GM20431 (cell line): ENCODE results near the gene INSL3.

ENCODE experiments used
- in situ Hi-C: fragments of 300-500 bp; cut with MseI, MboI; formaldehyde crosslinking; loops from one replicate; pipeline ENCODE4 v1.15.0; 2020; ENCODE audit warnings: low sequenced_read_pairs; ENCODE audit not compliant: unreplicated experiment

The INSL3 gene

DNA sequence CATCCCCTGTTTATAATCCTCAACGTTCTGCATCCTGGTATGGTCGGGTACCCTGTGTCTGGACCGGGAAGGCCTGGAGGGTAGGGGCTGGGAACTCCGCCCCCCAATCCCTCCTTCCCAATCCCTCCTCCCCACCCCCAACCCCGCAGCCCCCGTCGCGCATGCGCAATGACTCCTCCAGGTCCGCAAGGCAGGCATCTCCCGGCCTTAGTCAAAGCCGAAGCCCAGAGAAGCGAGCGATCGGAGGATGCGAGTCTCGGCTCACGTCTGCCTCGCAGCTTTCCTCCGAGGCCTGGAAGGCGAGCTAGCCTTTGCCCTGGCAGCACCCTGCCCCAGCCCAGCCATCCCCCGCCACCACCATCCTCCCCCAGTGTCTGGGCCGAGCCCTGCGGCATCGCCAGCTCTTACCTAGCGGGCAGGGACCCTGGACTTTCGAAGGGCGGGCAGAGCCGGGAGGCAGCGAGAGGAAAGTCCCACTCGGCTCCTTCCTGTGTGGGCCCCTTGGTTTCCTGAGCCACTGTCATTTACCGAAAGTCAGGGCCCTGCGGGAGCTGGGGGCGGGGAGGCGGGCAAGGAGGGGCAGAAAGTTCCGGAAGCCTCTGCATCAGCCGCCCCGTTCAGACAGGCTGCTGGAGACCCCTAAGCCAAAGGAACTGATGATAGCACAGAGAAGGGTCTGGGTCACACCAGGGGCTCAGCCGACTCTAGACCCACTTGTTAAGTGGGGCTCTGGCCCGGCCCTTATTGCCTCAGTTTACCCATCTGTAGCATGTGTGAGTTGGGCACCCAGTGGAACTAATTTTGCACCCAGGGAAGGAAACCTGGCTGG, 26.4 kb upstream of the INSL3 start, which contains the start of gene JAK3:
Gene JAK3 (minus strand): TSS at position 445 of the 829 bp plus-strand sequence. CDS start 3,565 bp downstream, outside the sequence.
- in situ Hi-C loops: no loop called here

DNA sequence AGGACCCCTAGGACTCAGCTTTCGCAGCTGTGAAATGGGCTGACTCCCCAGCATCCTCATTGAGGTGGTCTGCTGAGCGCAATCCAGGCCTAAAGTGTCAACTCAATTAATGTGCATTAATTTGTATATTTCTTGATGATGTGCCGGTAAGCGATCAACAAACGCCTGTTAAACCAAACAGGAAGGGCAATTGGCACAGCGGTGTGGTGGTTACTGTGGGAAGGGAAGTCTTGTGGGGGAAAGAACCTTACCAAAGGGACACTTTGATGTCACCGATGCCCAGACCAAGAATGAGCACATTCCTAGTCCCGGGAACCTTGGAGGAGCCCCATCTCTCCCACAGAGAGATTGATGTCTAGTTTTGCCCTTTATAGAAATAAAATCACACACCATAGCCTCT, 24.8 kb upstream of the INSL3 start:
- in situ Hi-C loops: no loop called here

DNA sequence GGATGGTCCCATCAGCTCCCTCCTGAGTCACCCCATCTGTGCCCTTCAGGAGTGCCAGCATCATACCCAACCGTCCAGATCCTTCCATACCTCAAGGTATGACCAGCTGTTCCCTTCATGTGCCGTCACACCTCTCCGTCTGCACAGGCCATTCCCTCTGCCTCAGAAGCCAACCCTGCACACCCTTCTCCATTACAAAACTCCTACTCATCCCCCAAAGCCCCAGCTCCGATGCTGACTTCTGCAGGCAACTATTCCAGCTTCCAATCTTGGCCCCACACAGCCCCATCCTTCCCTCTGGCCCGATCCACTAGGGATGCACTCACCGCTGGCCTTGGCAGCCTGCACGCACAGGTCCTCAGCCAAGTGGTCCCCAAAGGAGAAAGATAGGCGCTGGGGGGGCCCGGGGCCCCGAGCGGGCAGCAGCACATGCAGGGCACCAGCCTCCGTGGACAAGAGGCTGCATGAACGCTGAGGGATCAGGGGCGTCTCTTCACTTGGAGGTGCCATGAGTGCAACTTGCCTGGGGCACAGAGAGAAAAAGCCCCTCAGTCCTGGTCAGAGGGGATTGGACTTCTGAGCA, 22.7 kb upstream of the INSL3 start:
- in situ Hi-C loops: no loop called here

DNA sequence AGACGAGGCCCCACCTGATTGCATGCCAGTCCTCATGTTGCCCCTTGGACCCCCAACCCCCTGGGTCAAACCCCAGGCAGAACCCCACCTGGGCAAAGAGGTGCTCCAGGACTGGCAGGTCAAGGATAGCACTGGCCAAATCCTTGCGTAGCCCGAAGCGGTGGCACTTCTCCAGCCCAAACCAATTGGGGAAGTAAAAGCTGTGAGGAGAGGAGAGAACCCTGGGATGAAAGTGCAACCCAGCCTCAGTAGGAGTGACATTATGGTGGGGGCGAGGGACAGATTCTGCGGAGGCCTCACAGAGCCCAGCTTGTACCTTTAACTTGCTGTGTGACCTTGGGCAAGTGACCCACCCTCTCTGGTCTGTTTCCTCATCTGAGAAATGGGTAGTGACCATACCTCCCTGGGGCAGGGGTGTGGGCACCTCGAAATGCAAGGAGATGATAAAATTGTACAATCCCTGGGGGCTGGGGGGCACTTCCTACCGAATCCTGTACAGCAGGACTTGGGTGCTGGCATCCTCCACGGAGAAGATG, 22.0 kb upstream of the INSL3 start:
- in situ Hi-C loops: no loop called here

DNA sequence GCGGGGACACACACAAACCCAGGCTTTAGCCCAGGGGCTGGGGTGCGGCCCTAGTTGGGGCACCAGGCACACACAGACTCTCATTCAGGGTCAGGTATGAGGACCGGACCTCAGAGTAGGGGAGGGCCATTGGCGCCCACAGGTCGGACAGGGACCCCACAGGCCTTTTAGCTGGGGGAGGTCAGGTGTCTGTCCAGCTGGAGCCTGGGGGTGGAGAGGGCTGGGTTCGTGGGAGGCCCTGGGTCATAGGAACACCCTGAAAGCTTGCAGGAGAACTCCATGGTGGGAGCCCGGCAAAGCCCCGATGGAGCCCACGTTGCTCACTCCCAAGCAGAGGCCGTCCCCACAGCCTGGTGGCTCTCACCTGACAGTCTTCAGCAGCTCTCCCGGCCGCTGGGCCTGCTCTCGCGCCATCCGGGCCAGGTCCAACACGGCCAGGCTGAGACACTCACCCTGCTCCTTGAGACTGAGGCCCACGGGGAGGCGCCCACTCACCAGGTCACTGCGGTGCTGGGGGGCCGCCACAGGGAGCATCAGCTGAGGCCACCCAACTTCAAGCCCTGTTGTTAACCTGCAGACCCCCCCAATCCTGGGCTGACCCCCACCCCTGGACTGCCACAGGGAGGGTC, 21.5 kb upstream of the INSL3 start:
- in situ Hi-C loops: no loop called here

DNA sequence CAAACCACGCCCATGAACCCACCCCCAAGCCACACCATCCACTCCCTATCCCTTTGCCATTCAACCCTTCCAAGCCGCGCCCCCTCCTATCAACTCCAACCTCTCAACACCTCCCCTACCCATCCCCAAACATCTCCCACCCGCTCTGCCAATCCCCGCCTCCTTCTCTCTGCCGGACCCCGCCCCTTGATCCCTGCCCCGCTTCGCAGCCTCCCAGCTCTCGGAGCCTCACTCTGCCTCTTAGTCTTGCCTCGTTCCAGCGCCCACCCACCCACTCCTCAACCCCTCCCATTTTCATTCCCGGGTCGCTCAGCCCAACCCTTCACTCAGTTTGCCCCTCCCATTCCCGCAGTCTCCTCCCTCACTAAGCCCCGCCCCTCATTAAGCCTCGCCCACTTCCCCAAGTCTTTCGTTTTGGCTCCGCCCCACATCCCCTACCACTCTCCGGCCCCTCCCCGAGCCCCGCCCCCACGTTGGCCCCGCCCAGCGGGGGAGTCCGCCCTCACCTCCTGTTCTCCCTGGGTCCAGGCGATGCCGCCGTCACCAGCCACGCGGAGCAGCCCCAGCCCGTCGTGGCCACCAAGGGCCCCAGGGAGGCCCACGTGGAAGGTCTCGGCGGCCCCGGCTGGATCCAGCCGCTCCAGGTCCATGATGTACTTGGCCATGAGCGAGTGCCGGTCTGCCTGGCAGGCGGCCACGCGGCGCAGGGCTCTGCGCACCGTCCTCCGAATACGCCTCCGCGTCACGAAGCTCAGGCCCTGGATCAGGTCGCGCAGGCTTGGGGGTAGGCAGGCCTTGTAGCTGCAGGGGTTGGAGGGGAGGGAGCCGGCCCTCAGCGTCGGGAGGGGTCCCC, 20.7 kb upstream of the INSL3 start:
- in situ Hi-C loops: no loop called here

DNA sequence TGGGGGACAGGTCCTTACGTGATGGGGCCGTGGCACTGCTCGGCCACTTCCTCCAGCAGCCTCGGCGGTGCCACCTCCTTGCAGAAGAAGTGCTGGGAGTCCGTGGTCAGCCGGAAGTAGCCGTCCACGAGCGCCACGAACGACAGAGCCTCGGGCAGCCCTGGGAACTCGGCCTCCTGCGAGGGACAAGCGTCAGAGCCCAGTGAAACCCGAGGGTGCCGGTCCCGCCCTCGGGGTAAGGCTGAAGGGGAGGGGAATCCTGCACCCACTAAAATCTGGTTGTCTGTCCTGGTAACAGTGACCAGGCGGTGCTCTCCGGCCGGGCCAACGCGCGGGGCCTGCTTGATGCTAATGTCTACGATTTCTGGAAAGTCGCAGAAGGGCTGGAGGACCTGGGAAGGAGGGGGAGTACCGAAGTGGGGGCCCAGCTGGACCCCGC, 20.1 kb upstream of the INSL3 start:
- in situ Hi-C loops: no loop called here

DNA sequence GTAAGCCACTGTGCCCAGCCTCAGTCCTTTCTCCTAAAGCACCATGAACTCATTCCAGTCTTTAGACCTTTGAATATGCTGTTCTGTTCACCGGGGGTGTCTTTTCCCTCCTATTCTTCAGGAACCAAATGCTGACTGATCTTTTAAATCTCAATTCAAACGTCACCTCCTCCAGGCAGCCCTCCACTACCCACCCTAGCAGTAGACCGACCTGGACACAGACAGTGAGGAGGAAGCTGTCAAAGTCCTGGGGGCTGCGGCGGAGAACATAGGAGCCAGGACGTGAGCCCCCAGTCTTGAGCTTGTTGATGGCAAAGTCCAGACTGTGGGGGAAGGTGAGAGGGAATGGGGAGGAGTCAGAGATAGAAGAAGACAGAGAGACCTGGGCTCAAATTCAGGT, 18.7 kb upstream of the INSL3 start:
- in situ Hi-C loops: no loop called here

DNA sequence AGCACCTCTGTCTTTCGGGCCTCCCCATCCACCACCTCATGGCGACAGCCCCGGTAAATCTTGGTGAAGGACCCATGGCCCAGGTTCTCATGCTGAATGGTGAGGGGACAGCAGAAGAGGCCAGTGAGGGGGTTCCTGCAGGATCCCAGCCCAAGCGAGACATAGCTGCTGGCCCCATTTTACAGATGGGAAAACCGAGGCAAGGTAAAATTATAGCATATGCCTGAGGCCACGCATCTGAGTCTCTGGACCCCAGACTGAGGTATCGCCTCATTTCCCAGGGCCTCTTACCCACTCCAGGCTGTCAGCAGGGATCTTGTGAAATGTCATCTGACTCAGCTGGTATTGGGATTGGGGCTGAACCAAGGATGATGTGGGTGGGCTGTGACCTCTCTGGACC, 16.7 kb upstream of the INSL3 start:
- in situ Hi-C loops: no loop called here

DNA sequence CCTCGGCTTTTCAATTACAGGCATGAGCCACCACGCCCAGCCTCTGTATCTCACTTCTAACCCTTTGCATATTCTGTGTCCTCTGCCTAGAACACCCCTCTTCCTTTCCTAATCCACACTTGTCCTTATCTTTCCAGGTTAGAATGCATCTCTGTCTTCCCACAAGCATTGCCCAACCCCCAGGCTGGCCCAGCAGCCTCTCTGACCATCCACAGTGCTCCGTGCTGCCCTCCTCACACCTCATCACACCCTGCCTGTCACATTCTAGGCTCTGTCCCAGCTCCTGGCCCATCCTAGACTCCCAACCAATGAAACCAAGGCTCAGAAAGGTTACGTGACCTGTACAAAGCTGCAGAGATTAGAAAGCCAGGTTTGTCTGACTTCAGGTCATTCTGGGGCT, 15.2 kb upstream of the INSL3 start:
- in situ Hi-C loops: no loop called here

DNA sequence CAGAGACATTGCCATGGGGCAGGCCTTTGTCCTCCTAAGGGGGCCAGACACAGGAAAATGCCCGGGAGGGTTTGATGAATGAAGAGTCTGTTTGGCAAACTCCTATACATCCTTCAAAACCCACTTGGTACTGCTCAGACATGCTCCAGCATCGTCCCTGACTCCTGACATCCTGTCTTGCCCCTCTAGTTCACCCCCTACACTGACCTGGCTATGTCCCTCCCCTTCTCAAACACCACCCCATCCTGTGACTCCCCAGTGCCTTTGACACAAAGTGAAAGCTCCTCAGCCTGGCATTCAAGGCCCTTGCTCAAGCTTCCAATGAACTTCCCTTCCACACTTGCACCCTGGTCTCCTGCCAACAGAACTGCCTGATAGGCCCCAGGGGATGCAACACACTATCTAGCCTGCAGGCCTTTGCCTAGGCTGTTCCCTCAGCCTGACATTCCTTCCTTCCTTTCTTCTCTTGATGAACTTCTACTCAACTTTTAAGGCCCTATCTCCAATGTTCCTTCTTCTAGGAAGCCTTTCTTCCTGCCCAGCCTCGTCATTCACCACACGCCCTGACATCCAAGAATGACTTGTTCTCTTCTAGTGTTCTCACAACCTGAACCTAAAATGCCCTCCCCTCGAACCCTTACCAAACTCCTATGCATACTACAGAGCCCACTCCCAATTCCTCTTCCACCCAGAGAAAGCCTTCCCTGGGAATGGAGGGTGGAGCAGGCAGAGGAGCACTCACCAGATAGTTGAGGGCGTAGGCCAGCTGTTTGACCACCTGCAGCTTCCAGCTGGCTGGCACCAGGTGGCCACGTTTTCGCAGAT, 14.1 kb upstream of the INSL3 start:
- in situ Hi-C loops: no loop called here

DNA sequence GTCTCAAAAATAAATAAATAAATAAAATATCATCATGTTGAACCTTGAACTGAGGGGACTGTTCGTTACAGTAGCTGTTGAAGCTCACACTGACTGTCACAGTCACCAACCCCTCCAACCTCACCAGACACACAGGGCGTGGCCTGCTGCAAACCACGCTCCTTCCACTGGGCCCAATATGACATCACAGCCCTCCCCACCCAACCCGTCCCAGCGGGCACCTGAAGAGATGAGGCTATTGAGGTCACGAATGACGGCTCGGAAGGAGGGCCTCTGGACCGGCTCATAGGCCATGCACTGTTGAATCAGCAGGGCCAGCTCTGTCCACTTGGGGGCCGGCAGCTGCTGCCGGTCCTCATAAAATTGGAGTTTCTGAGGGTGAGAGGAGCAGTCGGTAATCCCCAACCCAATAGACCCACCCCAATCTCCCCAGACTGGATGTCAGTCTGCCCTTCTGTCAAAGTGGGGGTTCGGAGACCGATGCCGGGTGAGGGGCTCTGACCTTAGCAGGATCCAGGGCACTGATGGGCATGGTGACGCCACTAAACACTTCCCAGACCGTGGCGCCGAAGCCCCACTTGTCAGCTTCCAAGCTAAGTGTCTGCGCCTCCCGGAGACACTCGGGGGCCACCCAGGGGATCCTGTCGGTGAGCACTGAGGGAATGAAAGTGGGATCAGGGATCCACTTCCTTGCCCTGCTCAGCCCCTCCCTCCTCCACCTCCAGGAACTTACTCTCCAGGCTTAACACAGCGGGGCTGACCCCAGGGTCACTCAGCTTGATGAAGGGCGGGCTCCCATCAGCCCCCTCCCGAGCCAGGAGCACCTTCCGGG, 13.2 kb upstream of the INSL3 start:
- in situ Hi-C loops: no loop called here

DNA sequence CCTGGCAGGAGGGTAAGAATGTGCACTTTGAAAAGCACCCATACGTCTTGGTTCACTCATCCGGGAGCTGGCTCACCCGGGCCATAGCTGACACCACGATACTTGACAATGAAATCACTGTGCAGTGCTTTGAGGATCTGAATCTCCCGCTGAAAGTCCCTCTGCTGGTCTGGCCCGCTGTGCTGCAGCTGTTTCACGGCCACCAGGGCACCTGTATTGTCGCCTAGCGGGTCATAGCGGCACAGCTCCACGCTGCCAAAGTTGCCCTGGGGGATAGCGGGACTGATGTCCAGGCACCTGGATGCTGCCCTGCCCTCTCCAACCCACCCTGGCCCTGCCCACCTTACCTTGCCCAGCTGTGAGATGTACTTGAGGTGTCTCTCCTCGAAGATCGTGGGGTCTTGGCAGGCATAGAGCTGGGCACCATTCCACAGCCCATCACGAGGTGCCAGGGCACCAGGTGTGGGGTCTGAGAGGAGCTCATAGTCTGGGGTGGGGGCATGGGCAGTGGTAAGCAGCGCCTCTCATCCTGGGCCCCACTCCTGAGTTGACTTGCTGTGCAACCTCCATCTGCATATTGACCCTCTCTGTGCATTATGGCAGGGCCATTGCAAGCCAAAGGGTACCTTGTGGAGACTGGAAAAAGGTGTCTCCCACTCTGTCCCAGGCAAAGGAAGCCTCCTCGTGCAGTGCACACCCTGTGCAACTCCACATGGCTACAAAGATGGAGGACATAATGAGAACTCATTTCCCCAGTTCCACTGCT, 11.3 kb upstream of the INSL3 start:
- in situ Hi-C loops: no loop called here

DNA sequence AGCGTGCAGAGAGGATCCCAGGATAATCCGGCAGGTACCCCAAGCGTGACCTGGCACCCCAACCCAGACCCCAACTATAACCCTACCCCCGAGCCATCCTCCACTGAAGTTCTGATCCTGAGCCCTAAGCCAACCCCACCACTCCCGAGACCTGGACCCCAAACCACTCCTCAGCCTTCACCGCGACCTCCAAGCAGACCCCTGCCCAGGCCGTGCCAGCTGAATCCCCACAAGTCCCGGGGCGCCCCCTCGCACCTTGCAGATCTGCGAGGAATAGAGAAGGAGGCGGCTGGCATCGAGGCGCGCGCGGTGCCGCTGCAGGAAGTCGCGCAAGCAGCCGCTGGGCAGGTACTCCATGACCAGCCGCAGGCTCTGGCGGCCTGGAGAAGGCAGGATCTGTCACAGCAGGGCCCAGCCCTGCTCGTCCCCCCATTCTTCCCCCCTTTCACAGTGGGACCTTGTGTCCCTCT, 10.1 kb upstream of the INSL3 start:
- in situ Hi-C loops: no loop called here

DNA sequence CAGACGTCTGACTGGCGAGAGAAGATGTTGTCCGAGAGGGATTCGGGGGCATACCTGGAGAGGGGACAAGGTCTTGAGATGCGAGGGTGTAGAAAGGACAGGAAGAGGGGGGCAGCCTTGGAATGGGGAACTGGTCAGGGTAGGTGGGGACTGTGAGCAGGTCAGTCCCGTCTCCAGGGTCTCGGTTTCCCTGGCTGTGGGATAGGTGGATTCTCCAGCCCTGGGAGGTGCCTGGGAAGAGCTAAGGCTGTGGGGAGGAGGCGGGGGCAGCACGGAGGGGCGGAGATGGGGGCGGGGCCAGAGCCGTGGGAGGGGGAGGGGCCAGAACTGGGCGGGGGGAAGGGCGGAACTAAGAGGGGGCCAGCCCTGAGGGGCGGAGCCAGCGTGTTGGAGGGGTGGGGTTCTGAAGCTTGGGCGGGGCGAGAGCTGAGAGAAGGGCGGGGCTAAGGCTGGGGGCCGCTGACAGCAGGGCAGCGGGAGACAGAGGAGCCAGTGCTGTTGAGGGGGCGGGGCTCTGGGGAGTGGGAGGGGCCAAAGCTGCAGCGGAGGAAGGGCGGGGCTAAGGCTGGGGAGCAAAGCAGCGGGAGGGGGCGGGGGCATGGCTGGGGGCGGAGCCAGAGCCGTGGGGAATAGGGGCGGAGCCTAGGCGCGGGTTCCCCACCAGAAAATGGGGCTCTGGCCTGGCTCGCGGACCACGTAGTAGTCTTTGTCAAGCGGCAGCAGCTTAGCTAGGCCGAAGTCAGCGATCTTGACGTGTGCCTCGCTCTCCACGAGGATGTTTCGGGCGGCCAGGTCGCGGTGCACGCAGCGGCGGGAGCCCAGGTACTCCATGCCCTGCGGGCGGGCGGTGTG, 9.5 kb upstream of the INSL3 start:
- in situ Hi-C loops: no loop called here

DNA sequence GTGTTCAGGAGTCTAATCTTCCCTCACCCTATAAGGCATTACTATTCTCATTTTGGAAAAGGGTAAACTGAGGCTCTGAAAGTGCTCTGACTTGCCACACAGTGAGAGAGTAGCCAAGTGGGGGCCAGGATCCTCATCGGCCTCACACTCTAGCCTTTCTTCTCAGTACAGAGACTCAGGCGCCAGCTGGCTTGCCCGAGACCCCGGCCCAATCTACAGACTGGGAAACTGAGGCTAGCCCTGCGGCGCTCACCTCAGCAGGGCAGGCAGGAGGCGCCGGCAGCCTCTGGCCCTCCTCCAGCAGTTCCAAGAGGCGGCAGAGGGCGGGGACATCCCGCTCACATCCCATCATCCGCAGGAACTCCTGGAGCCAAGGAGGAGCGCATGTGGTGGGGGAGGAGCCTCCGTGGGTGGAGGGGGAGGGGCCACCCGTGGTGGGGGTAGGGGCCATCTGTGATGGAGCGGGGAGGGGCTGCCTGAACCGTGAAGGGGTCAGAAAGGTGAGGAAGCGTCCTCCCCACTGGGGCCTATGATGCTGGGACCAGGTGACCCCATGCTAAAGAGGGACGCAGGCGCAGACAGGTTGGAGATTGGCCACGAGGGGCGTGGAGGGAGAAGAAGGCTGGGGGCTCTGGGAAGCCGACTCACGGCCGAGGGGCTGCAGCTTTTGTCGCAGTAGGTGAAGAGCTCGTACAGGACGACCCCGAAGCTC, 8.7 kb upstream of the INSL3 start:
- in situ Hi-C loops: no loop called here
